NCI-H128 (cell line): Measurements from ENCODE around the gene CEP55.
"Not testable (repeated sequence)": the region's sequence is repeated elsewhere in the genome, so short reads cannot be mapped to it uniquely, and the experiment has no call there.

ENCODE experiments used
- DNase-seq: peaks from one replicate; lab custom pipeline; 2025; ENCODE audit not compliant: unreplicated experiment; lab: John Stamatoyannopoulos, UW

The CEP55 gene

GRCh38 chr10:93496322-93497041 is at the start of gene CEP55:
CEP55 (plus strand) TSS chr10:93496612; CDS start chr10:93500052, 3,440 bp downstream.
- DNase-seq = peak; percentile 79

- DNase-seq = no peak
Measured at GRCh38 chr10:93447019-93447418, 49.4 kb upstream of the CEP55 start.

DNA sequence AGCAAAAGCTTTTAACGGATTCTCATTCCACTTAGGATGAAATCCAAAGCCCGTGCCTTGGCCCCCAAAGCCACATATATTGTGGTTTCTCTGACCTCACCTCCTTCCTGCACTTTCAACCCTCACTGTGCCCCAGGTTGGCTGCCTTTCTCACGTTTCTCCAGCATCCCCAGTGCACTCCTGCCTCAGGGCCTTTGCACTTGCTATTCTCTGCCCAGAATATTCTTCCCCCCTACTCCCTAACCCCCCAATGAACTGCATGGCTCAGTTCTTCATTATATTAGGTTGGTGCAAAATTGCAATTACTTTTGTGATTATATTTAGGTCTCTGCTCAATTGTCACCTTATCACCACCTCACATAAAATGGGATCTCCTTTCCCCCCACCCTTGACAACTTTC is 48.4 kb upstream of the CEP55 start:
- DNase-seq = no peak

GRCh38 chr10:93451244-93451947 is 45.0 kb upstream of the CEP55 start:
- no peak for DNase-seq

DNA sequence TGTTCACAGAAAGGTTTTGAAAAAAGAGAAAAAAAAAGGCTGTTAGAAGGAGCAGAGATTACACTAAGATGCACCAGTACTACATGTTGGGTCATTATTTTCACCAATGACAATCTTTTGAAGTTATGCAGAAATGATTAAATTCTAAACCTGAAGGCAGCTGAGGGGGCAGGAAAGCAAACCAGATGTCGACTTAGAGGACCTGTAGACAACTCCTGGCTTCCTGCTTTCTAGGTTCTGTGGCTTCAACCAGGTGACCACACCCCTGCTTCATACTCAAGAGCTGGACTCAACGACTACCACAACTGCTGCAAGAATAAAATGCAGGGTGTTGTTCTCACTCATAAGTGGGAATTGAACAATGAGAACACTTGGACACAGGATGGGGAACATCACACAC is 44.3 kb upstream of the CEP55 start:
- DNase-seq = no peak

- no peak for DNase-seq
Measured at GRCh38 chr10:93454146-93454545, 42.3 kb upstream of the CEP55 start.

DNA sequence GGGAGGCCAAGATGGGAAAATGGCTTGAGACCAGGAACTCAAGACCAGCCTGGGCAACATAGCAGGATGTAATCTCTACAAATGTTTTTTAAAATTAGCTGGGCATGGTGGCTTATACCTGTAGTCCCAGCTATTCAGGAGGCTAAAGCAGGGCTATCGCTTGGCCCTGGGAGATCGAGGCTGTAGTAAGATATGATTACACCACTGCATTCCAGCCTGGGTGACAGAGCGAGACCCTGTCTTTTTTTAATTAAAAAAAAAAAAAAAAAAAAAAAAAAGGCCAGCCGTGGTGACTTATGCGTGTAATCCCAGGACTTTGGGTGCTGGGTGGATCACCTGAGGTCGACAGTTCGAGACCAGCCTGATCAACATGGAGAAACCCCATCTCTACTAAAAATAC is 41.7 kb upstream of the CEP55 start:
- DNase-seq = no peak

GRCh38 chr10:93456480-93456879 is 39.9 kb upstream of the CEP55 start:
- no peak for DNase-seq

GRCh38 chr10:93457511-93457910 is 38.9 kb upstream of the CEP55 start:
- DNase-seq = no peak

- DNase-seq = no peak
Measured at GRCh38 chr10:93458821-93459257, 37.6 kb upstream of the CEP55 start.

GRCh38 chr10:93459466-93459865 is 36.9 kb upstream of the CEP55 start:
- no peak for DNase-seq

GRCh38 chr10:93461109-93461806 is 35.2 kb upstream of the CEP55 start:
- DNase-seq = no peak

DNA sequence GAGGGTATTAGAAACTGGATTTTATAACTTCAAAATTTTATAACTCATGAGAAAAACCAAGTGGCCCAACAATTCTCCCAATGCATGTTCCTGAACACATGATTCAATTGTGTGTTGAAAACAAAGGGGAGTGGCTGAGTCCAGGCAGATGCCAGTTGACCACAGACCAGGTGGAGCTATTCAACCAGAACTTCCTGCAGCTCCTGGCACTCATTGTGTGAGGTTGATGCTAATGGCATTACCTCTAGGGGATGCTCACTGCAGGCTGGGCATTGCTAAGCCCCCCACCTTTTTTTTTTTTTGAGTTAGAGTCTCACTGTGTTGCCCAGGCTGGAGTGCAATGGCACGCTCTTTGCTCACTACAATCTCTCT is 34.6 kb upstream of the CEP55 start:
- DNase-seq = no peak

- DNase-seq = no peak
Measured at GRCh38 chr10:93462371-93462770, 34.0 kb upstream of the CEP55 start.

- DNase-seq = no peak
Measured at GRCh38 chr10:93462881-93463280, 33.5 kb upstream of the CEP55 start.

- DNase-seq = no peak
Measured at GRCh38 chr10:93463723-93464476, 32.5 kb upstream of the CEP55 start.

DNA sequence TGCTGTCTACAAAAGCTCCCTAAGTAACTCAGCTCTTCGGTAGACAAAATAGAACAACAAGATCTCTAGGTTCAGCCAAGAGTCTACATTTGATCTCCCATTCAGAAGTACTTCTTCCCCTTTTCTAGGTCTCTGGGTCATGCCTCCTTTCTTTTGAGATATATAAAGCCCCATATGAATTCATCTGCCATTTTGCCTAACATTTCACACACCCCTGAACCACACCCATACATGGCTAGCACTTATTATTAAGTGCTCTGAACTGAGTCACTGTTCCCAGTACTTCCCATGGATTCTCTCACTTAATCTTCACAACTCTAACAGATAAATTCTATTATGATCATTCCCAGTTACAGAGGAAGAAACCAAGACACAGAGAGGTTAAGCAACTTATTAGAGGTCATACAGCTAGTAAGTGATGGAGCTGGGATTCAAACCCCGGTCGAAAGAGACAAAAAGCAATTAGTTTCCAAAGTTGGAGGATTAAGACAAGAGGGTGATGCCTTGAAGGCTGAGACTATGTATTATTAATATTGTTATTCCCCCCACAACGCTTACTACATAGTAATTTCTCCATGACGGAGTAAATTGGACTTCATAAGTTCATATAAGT is 31.5 kb upstream of the CEP55 start:
- no peak for DNase-seq

DNA sequence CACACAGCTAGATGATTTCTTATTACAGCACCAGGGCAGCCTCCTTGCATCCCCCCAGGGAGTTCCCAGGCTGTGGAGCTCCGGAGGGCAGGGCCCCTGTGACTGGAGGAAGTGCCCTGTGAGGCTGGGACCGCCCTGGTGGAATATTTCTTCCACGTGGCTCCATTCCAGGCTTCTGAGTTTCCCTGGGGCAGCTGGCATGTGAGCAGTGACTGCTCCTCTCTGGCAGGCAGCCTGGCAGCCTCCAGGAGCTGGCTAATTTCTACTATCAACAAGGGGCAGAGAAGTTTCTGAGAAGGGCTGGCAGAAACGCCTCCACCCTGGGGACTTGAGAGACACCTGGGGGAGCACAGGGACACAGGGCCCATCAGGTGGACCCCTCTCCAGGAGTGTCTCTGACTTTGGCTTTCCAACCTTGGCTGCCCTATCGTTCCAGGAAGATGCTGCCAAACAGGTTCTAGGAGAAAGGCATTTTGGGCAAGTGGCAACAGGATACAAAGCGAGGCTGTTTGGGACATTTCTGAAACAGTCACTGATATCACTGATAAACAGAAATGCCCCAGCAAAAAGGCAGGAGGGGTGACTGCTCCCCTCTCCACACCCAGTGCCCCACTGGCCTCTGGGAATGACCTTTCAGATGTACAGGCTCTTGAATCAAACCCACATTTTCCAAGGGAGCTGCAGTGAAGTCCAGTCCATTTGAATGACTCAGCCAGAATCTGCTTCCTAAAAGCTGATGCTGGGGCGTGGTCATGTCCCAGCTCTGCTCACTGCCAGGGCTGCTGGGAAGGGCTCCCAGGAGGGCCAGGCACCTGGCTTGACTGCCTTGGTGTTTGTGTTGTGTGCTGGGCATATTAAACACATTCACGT is 30.4 kb upstream of the CEP55 start:
- DNase-seq = no peak

- DNase-seq = not testable (repeated sequence)
Measured at GRCh38 chr10:93467635-93468034, 28.8 kb upstream of the CEP55 start.
